ENCODE data around the gene ZNF827.

ZNF827 gene

GRCh38 chr4:145782756-145783155 is 155.9 kb downstream of the ZNF827 start:
- peaks cover 5% of the 10 kb centered on the region for H3K36me3 ChIP-seq (ENCODE audit: insufficient read depth, low read length)
- peaks cover 10% of the 10 kb centered on the region for H3K9me3 ChIP-seq (ENCODE audit: control insufficient read depth, insufficient read depth, low read length)
- H3K9ac ChIP-seq (ENCODE audit: low read depth, low read length), result no peak overlapping the region
- peaks cover 13% of the 10 kb centered on the region for H3K4me1 ChIP-seq (ENCODE audit: insufficient read depth, low read length)

GRCh38 chr4:145781351-145781750 is 157.3 kb downstream of the ZNF827 start:
- Histone ChIP-seq H3K9me3 (ENCODE audit: control insufficient read depth, insufficient read depth, low read length) (peaks cover 10% of the 10 kb centered on the region), H3K36me3 (ENCODE audit: insufficient read depth, low read length) (peaks cover 5% of the 10 kb centered on the region), H3K4me1 (ENCODE audit: insufficient read depth, low read length) (peaks cover 13% of the 10 kb centered on the region), H3K9ac (ENCODE audit: low read depth, low read length) (no peak overlapping the region)

- peaks cover 9% of the 10 kb centered on the region for H3K9me3 ChIP-seq (ENCODE audit: control insufficient read depth, insufficient read depth, low read length)
- H3K36me3 ChIP-seq (ENCODE audit: insufficient read depth, low read length), result peaks cover 17% of the 10 kb centered on the region
- peaks cover 13% of the 10 kb centered on the region for H3K4me1 ChIP-seq (ENCODE audit: insufficient read depth, low read length)
- no peak overlapping the region for H3K9ac ChIP-seq (ENCODE audit: low read depth, low read length)
Observed at GRCh38 chr4:145779319-145779801, 159.3 kb downstream of the ZNF827 start.

- H3K9ac ChIP-seq (ENCODE audit: low read depth, low read length), result no peak overlapping the region
- H3K9me3 ChIP-seq (ENCODE audit: control insufficient read depth, insufficient read depth, low read length), result no peaks in the 10 kb centered on the region
- H3K36me3 ChIP-seq (ENCODE audit: insufficient read depth, low read length), result peaks cover 27% of the 10 kb centered on the region
- H3K4me1 ChIP-seq (ENCODE audit: insufficient read depth, low read length), result peaks cover 13% of the 10 kb centered on the region
Observed at GRCh38 chr4:145776208-145776607, 162.4 kb downstream of the ZNF827 start.

- H3K9me3 ChIP-seq (ENCODE audit: control insufficient read depth, insufficient read depth, low read length), result no peaks in the 10 kb centered on the region
- H3K9ac ChIP-seq (ENCODE audit: low read depth, low read length), result no peak overlapping the region
- H3K4me1 ChIP-seq (ENCODE audit: insufficient read depth, low read length), result peaks cover 10% of the 10 kb centered on the region
- H3K36me3 ChIP-seq (ENCODE audit: insufficient read depth, low read length), result peaks cover 27% of the 10 kb centered on the region
Observed at GRCh38 chr4:145775406-145775805, 163.2 kb downstream of the ZNF827 start.

- Histone ChIP-seq H3K36me3 (ENCODE audit: insufficient read depth, low read length) (peaks cover 29% of the 10 kb centered on the region), H3K9me3 (ENCODE audit: control insufficient read depth, insufficient read depth, low read length) (no peaks in the 10 kb centered on the region), H3K4me1 (ENCODE audit: insufficient read depth, low read length) (peaks cover 8% of the 10 kb centered on the region), H3K9ac (ENCODE audit: low read depth, low read length) (no peak overlapping the region)
Observed at GRCh38 chr4:145774473-145774872, 164.2 kb downstream of the ZNF827 start.

- no peak overlapping the region for H3K9ac ChIP-seq (ENCODE audit: low read depth, low read length)
- no peaks in the 10 kb centered on the region for H3K9me3 ChIP-seq (ENCODE audit: control insufficient read depth, insufficient read depth, low read length)
- H3K36me3 ChIP-seq (ENCODE audit: insufficient read depth, low read length), result peaks cover 29% of the 10 kb centered on the region
- peaks cover under 1% of the 10 kb centered on the region; the same call in 1 of the 2 replicates for H3K4me1 ChIP-seq (ENCODE audit: insufficient read depth, low read length)
Observed at GRCh38 chr4:145773581-145774234, 164.9 kb downstream of the ZNF827 start.

GRCh38 chr4:145772347-145772746 is 166.3 kb downstream of the ZNF827 start:
- Histone ChIP-seq H3K36me3 (ENCODE audit: insufficient read depth, low read length) (peaks cover 30% of the 10 kb centered on the region), H3K9ac (ENCODE audit: low read depth, low read length) (no peak overlapping the region), H3K9me3 (ENCODE audit: control insufficient read depth, insufficient read depth, low read length) (no peaks in the 10 kb centered on the region)

GRCh38 chr4:145770124-145770523 is 168.5 kb downstream of the ZNF827 start:
- peaks cover 27% of the 10 kb centered on the region for H3K36me3 ChIP-seq (ENCODE audit: insufficient read depth, low read length)
- no peaks in the 10 kb centered on the region for H3K9me3 ChIP-seq (ENCODE audit: control insufficient read depth, insufficient read depth, low read length)
- H3K4me1 ChIP-seq (ENCODE audit: insufficient read depth, low read length), result no peaks in the 10 kb centered on the region
- no peak overlapping the region for H3K9ac ChIP-seq (ENCODE audit: low read depth, low read length)

More at GRCh38 chr4:145772347-145772746, 166.3 kb downstream of the ZNF827 start:
- no peaks in the 10 kb centered on the region for H3K4me1 ChIP-seq (ENCODE audit: insufficient read depth, low read length)

GRCh38 chr4:145769450-145770037 is 169.1 kb downstream of the ZNF827 start:
- Histone ChIP-seq H3K9ac (ENCODE audit: low read depth, low read length) (no peak overlapping the region), H3K4me1 (ENCODE audit: insufficient read depth, low read length) (no peaks in the 10 kb centered on the region), H3K9me3 (ENCODE audit: control insufficient read depth, insufficient read depth, low read length) (no peaks in the 10 kb centered on the region), H3K36me3 (ENCODE audit: insufficient read depth, low read length) (peaks cover 24% of the 10 kb centered on the region)

- H3K9me3 ChIP-seq (ENCODE audit: control insufficient read depth, insufficient read depth, low read length), result no peaks in the 10 kb centered on the region
- H3K9ac ChIP-seq (ENCODE audit: low read depth, low read length), result no peak overlapping the region
- peaks cover 26% of the 10 kb centered on the region for H3K36me3 ChIP-seq (ENCODE audit: insufficient read depth, low read length)
- no peaks in the 10 kb centered on the region for H3K4me1 ChIP-seq (ENCODE audit: insufficient read depth, low read length)
Observed at GRCh38 chr4:145766273-145766672, 172.3 kb downstream of the ZNF827 start.

GRCh38 chr4:145763399-145763798 is 175.2 kb downstream of the ZNF827 start:
- Histone ChIP-seq H3K9me3 (ENCODE audit: control insufficient read depth, insufficient read depth, low read length) (no peaks in the 10 kb centered on the region), H3K36me3 (ENCODE audit: insufficient read depth, low read length) (peaks cover 34% of the 10 kb centered on the region), H3K9ac (ENCODE audit: low read depth, low read length) (no peak overlapping the region), H3K4me1 (ENCODE audit: insufficient read depth, low read length) (no peaks in the 10 kb centered on the region)

GRCh38 chr4:145762719-145763118 is 175.9 kb downstream of the ZNF827 start:
- Histone ChIP-seq H3K9me3 (ENCODE audit: control insufficient read depth, insufficient read depth, low read length) (no peaks in the 10 kb centered on the region), H3K4me1 (ENCODE audit: insufficient read depth, low read length) (no peaks in the 10 kb centered on the region), H3K9ac (ENCODE audit: low read depth, low read length) (no peak overlapping the region), H3K36me3 (ENCODE audit: insufficient read depth, low read length) (peaks cover 34% of the 10 kb centered on the region)

- Histone ChIP-seq H3K4me1 (ENCODE audit: insufficient read depth, low read length) (no peaks in the 10 kb centered on the region), H3K36me3 (ENCODE audit: insufficient read depth, low read length) (peaks cover 30% of the 10 kb centered on the region), H3K9ac (ENCODE audit: low read depth, low read length) (no peak overlapping the region), H3K9me3 (ENCODE audit: control insufficient read depth, insufficient read depth, low read length) (no peaks in the 10 kb centered on the region)
Observed at GRCh38 chr4:145760961-145761929, 177.4 kb downstream of the ZNF827 start.

All from ES-I3 (cell line).